Thoracic aorta (tissue), 2 donors: ENCODE data around the gene CFAP99. TPM values are rescaled to one million over a fixed set of nuclear protein-coding genes. Genes with fewer than 3 reads are reported as not detected.

Experiments
- ATAC-seq: fragments of 150-250 bp; one replicate; pipeline ENCODE4 v1.8.0; 2017; ENCODE audit warnings: low read depth; ENCODE audit not compliant: insufficient number of reproducible peaks, low FRiP score
- DNase-seq: peaks from one replicate; pipeline ENCODE4 v3.0.0-alpha.2; 2020; ENCODE audit warnings: low spot score
- H3K27ac ChIP-seq, 2 donors: fragments of 200-600 bp; sonication (generic); 1 replicate in 1 of 2; 2 replicates in 1 of 2; pipeline ENCODE4 v1.5.1; 2016; ENCODE audit warnings: mild to moderate bottlenecking in 2 of 2, moderate library complexity in 2 of 2
- H3K27me3 ChIP-seq: fragments of 200-600 bp; sonication (generic); replicated peaks from 2 replicates; pipeline ENCODE4 v1.6.0; 2016; ENCODE audit warnings: mild to moderate bottlenecking; ENCODE audit not compliant: insufficient read depth
- H3K36me3 ChIP-seq: fragments of 200-600 bp; sonication (generic); one replicate; pipeline ENCODE4 v1.5.1; 2016
- H3K4me1 ChIP-seq, 2 donors: fragments of 200-600 bp; sonication (generic); 1 replicate in 1 of 2; 2 replicates in 1 of 2; pipeline versions ENCODE4 v1.5.1 to v1.6.0; 2016; ENCODE audit warnings: low read depth in 2 of 2, mild to moderate bottlenecking in 1 of 2; ENCODE audit not compliant: control insufficient read depth in 1 of 2
- H3K4me3 ChIP-seq: fragments of 200-600 bp; sonication (generic); 2 replicates; pipeline ENCODE4 v1.5.1; 2016; ENCODE audit warnings: mild to moderate bottlenecking
- H3K9me3 ChIP-seq: fragments of 200-600 bp; sonication (generic); 2 replicates; pipeline ENCODE4 v1.5.1; 2016
- CTCF ChIP-seq: fragments of 200-600 bp; sonication (generic); IDR thresholded peaks from one replicate; pipeline ENCODE4 v1.5.1; 2019; ENCODE audit warnings: antibody characterized with exemption
- total RNA-seq, 2 donors: library from RNA; depleted of rRNA; stranded (reverse); fragments of >200 nt; gene quantifications; one replicate each; pipeline versions ENCODE4 v1.1.0 to v1.2.3, GENCODE V29; 2016

CFAP99 gene
- total RNA-seq, 2 donors from 2014 or later, result not detected

DNA sequence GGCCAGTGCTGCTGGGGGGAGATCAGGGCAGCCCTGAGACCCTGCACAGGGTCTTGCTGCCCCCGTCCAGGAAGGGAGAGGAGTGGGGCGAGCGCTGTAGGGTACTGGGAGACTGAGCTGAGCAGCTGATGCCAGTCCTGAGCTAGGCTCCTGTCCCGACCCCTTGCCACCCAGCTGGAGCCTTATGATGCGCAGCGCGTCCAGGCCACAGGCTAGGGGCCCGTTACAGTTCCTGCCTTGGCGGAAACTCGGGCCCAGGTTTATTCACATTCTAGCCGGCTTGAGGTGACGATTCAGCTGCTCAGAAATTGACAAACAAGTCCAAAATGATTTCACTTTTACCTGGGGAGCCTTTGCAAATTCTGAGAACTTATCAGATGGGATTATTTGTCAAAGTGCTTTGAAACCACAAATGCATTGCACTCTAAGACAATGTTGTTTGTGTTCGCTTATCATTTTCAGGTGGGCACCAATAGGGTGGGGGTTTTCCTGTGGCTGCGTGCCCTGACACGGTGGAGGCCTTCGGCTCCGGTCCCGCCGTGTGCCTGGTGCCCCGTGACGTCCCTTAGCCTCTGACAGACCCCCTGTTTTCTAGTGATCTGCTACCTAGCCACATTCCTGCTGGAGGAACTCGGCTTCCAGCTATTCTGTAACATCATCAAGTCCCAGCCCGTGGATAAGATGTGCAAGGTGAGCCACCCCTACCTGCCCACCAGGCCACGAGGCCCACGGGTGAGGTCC lies 18.9 kb downstream of the CFAP99 start:
- TF ChIP-seq CTCF, result no peak
- no peak for ATAC-seq
- DNase-seq, result no peak
- no peaks in the 10 kb centered on the region for H3K4me1 ChIP-seq
- no peak overlapping the region for H3K27ac ChIP-seq
- no peak overlapping the region for H3K4me3 ChIP-seq
- H3K27me3 ChIP-seq, result no peaks in the 10 kb centered on the region
- H3K36me3 ChIP-seq, result no peaks in the 10 kb centered on the region
- no peaks in the 10 kb centered on the region for H3K9me3 ChIP-seq

- TF ChIP-seq CTCF, result no peak
- no peak for DNase-seq
- H3K4me1 ChIP-seq, result no peaks in the 10 kb centered on the region
- no peaks in the 10 kb centered on the region for H3K9me3 ChIP-seq
- no peaks in the 10 kb centered on the region for H3K36me3 ChIP-seq
- ATAC-seq, result no peak
- no peak overlapping the region for H3K27ac ChIP-seq
- H3K4me3 ChIP-seq, result no peak overlapping the region
- no peaks in the 10 kb centered on the region for H3K27me3 ChIP-seq
These were observed 20.3 kb downstream of the CFAP99 start for GRCh38 chr4:2438822-2439718.

DNA sequence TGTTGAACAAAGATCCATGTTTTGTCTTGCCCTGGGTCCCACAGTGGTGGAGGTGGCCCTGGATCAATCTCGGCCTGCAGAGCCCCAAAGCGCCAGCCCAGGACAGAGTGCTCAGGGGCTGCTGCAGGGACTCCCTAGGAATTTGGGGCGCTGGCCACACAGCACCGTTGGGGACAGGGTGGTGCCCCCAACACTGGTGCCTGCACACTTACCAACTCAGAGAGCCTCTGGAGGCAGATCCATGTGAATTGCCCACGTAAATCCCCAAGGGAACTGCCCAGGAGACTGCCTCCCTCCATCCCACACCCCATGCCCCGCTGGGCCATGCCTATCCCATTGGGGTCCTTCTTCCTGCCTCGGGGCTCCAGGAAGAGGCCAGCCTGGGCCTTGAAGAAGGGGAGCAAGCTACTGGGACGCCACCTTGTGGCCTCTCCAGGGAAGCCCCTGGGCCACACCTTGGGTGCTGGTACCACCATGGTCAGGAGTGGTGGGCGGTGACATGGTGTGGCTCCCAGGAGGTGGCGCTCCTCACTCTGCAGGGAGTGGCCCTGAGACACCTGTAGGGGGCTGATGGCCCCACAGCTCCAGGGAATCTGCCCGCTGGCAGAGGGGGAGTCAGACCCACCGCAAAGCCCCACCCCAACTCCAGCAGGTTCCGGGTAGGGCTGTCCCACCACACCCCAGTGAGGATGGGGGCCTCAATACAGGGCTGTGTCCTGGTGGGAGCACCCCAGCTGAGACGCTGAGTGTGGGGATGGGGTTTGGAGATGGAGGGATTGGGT lies 22.8 kb downstream of the CFAP99 start:
- peak; percentile 48 for TF ChIP-seq CTCF
- H3K4me1 ChIP-seq, result no peaks in the 10 kb centered on the region
- no peak overlapping the region for H3K27ac ChIP-seq
- H3K36me3 ChIP-seq, result no peaks in the 10 kb centered on the region
- ATAC-seq (no peak), DNase-seq (no peak)
- no peaks in the 10 kb centered on the region for H3K9me3 ChIP-seq
- no peaks in the 10 kb centered on the region for H3K27me3 ChIP-seq
- no peak overlapping the region for H3K4me3 ChIP-seq

- H3K9me3 ChIP-seq, result no peaks in the 10 kb centered on the region
- ATAC-seq (no peak), DNase-seq (no peak)
- no peak overlapping the region for H3K4me3 ChIP-seq
- no peak for TF ChIP-seq CTCF
- H3K27me3 ChIP-seq, result no peaks in the 10 kb centered on the region
- H3K36me3 ChIP-seq, result no peaks in the 10 kb centered on the region
- no peak overlapping the region for H3K27ac ChIP-seq
- H3K4me1 ChIP-seq, result no peaks in the 10 kb centered on the region
These were observed 23.6 kb downstream of the CFAP99 start for GRCh38 chr4:2442175-2442993.
